ENCODE measurements around the gene HERC2. TPM values are rescaled to one million over a fixed set of nuclear protein-coding genes. Genes with fewer than 3 reads are reported as not detected.
"Not testable (repeated sequence)": the region's sequence is repeated elsewhere in the genome, so short reads cannot be mapped to it uniquely, and the experiment has no call there.

Gene HERC2
- total and polyA plus RNA-seq, 12 donors, result 24.4 to 77.0 (median 60.3) TPM

GRCh38 chr15:28289694-28290463 is 32.1 kb downstream of the HERC2 start:
- no peak overlapping the region for H3K27ac ChIP-seq
- peaks cover 0 to 29% (median 19%) of the 10 kb centered on the region in 9 donors for H3K4me1 ChIP-seq
- intact Hi-C loops (cut with DNase I), result no loop called here
- peak in 5 of 8 donors; percentile 12 to 64 (median 35) for ATAC-seq
- peaks cover 0 to 45% (median 11%) of the 10 kb centered on the region in 9 donors for H3K36me3 ChIP-seq
- no peak overlapping the region for H3K4me3 ChIP-seq
- WGBS, 2 donors, result 83 to 88% methylated on average over 10 of the region's 10 CpGs
- TF ChIP-seq, protein P1, sequence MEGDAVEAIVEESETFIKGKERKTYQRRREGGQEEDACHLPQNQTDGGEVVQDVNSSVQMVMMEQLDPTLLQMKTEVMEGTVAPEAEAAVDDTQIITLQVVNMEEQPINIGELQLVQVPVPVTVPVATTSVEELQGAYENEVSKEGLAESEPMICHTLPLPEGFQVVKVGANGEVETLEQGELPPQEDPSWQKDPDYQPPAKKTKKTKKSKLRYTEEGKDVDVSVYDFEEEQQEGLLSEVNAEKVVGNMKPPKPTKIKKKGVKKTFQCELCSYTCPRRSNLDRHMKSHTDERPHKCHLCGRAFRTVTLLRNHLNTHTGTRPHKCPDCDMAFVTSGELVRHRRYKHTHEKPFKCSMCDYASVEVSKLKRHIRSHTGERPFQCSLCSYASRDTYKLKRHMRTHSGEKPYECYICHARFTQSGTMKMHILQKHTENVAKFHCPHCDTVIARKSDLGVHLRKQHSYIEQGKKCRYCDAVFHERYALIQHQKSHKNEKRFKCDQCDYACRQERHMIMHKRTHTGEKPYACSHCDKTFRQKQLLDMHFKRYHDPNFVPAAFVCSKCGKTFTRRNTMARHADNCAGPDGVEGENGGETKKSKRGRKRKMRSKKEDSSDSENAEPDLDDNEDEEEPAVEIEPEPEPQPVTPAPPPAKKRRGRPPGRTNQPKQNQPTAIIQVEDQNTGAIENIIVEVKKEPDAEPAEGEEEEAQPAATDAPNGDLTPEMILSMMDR (IDR thresholded peaks at IDR 0.05), result no peak
- H3K9me3 ChIP-seq, result peaks cover 0 to 10% (median 0%) of the 10 kb centered on the region in 11 donors
- no peak for DNase-seq
- no peaks in the 10 kb centered on the region for H3K27me3 ChIP-seq

DNA sequence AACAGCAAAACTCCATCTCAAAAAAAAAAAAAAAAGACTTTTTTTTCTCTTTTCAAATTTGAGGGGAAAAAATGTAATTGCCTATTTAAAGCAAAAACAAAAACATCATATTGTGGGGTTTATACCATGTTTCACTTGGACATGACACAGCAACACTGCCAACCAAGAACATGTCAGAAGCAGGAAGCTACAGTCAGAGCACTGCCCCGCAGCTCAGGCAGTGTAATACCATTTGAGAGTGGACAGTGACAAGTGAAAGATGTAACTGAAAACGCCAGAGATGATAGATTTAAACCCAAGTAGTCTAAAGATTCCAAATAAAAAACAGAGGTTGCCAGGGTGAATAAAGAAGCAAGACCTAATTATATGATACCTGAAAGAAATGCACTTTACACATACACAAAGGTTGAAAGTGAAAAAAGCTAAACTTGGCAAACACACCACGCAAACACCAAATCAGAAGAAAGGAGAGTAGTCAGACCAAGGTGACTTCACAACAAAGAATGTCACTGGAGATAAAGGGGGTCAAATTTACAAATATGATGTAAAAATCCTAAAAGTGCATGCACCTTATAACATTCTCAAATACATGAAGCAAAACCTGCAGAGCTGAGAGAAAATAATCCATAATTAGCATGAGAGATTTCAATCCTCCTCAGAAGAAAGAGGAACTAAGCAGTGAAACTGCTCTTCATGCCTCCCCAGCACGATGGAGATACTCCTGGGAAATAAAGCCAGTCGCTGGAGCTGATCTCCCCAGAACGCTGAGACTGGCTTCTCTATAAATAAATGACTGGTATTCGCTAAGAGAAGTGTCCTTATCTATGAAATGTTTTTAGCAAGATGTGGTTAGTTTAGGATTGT is 32.9 kb downstream of the HERC2 start:
- peak in 5 of 8 donors; percentile 42 to 73 (median 62) for ATAC-seq
- H3K9me3 ChIP-seq; intact Hi-C loops (cut with DNase I); H3K27me3 ChIP-seq; H3K4me3 ChIP-seq; DNase-seq: not testable (repeated sequence)
- Histone ChIP-seq H3K27ac (peak overlapping the region in 1 of 10 donors; percentile 31), H3K36me3 (peaks cover 0 to 45% (median 11%) of the 10 kb centered on the region in 9 donors), H3K4me1 (peaks cover 0 to 36% (median 25%) of the 10 kb centered on the region in 9 donors)
- WGBS, 2 donors, result 47 to 48% methylated on average over 7 of the region's 7 CpGs

- WGBS, 2 donors, result 56% methylated on average over 7 of the region's 8 CpGs
- H3K4me3 ChIP-seq; DNase-seq; intact Hi-C loops (cut with DNase I); H3K27me3 ChIP-seq: not testable (repeated sequence)
- Histone ChIP-seq H3K4me1 (peaks cover 0 to 39% (median 30%) of the 10 kb centered on the region in 9 donors), H3K27ac (peak overlapping the region in 4 of 10 donors; percentile 10 to 58 (median 44)), H3K36me3 (peaks cover 0 to 34% (median 9%) of the 10 kb centered on the region in 9 donors), H3K9me3 (peaks cover 0 to 13% (median 0%) of the 10 kb centered on the region in 11 donors)
- peak in 4 of 8 donors; percentile 14 to 53 (median 44) for ATAC-seq
Measured at GRCh38 chr15:28286659-28287058, 35.3 kb downstream of the HERC2 start.

DNA sequence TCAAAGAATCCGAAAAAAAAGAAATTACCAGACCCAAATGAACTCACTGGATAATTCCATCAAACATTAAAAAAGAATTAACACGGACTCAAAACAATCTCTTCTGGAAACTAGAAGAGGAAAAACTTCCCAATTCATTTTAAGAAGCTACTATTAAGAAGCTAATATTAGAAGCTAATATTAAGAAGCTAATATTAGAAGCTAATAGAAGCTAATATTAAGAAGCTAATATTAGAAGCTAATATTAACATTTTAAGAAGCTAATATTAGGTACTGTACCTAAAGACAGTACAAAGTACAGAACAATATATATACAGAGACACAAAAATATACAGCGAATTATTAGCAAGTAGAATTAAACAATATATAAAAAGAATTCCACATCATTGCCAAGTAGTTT is 35.9 kb downstream of the HERC2 start:
- peaks cover 0 to 13% (median 0%) of the 10 kb centered on the region in 11 donors for H3K9me3 ChIP-seq
- TF ChIP-seq, protein P1 (IDR thresholded peaks at IDR 0.05), result no peak
- H3K4me3 ChIP-seq, result no peak overlapping the region
- H3K36me3 ChIP-seq, result peaks cover 0 to 28% (median 2%) of the 10 kb centered on the region in 9 donors
- no peak for DNase-seq
- peak overlapping the region in 5 of 10 donors; percentile 10 to 58 (median 36) for H3K27ac ChIP-seq
- H3K4me1 ChIP-seq, result peaks cover 0 to 42% (median 30%) of the 10 kb centered on the region in 9 donors
- intact Hi-C loops (cut with DNase I), result no loop called here
- H3K27me3 ChIP-seq, result no peaks in the 10 kb centered on the region
- 92% methylated on average over 3 of the region's 3 CpGs for WGBS, 2 donors
- no peak for ATAC-seq

- peaks cover 0 to 34% (median 21%) of the 10 kb centered on the region in 9 donors for H3K4me1 ChIP-seq
- no peak overlapping the region for H3K4me3 ChIP-seq
- ATAC-seq (peak in 5 of 8 donors; percentile 37 to 67 (median 49)), DNase-seq (no peak)
- TF ChIP-seq, protein P1 (IDR thresholded peaks at IDR 0.05), result no peak
- intact Hi-C loops (cut with DNase I), result no loop called here
- peaks cover 0 to 7% (median 0%) of the 10 kb centered on the region in 11 donors for H3K9me3 ChIP-seq
- no peak overlapping the region for H3K27ac ChIP-seq
- H3K27me3 ChIP-seq, result no peaks in the 10 kb centered on the region
- 55 to 76% methylated on average over 7 of the region's 7 CpGs for WGBS, 2 donors
- peaks cover 0 to 44% (median 0%) of the 10 kb centered on the region in 9 donors for H3K36me3 ChIP-seq
Measured at GRCh38 chr15:28281876-28282275, 40.1 kb downstream of the HERC2 start.

Measured in heart right ventricle (tissue), 16 donors.